Loucy (cell line): ENCODE data around the gene OR2D2.

Experiments used
- CTCF ChIP-seq: fragments of 200-600 bp; sonication (generic); conservative IDR thresholded peaks from 2 replicates; pipeline ENCODE4 v1.5.1; 2014; ENCODE audit warnings: mild to moderate bottlenecking, antibody characterized with exemption, low read length
- EZH2phosphoT487 ChIP-seq: fragments of 200-600 bp; IDR thresholded peaks from 2 replicates; pipeline ENCODE4 v1.6.1; 2018; ENCODE audit warnings: antibody characterized with exemption, mild to moderate bottlenecking, moderate library complexity, borderline replicate concordance

GRCh38 chr11:6925007-6925577 is 32.8 kb upstream of the OR2D2 start:
- TF ChIP-seq CTCF: no peak
- TF ChIP-seq EZH2phosphoT487: no peak
